GM13976 (cell line): ENCODE measurements around the gene TPTE2.
"Not testable (repeated sequence)": the region's sequence is repeated elsewhere in the genome, so short reads cannot be mapped to it uniquely, and the experiment has no call there.

ENCODE experiments used
- DNase-seq: peaks from one replicate; pipeline ENCODE4 v3.0.0; 2012; ENCODE audit warnings: low spot score
- CTCF ChIP-seq: IDR thresholded peaks from 2 replicates; pipeline ENCODE4 v1.5.1; 2012; ENCODE audit warnings: borderline replicate concordance, mild to moderate bottlenecking; ENCODE audit not compliant: insufficient read depth; ENCODE audit errors: extremely low read depth, missing control alignments, control extremely low read depth
- in situ Hi-C: fragments of 300-500 bp; cut with MboI; formaldehyde crosslinking; loops from one replicate; pipeline ENCODE4 v1.12.0; 2022; ENCODE audit warnings: low sequenced_read_pairs, mixed read lengths, inconsistent platforms; ENCODE audit not compliant: unreplicated experiment

The TPTE2 gene

GRCh38 chr13:19567820-19568534 is 6.6 kb upstream of the TPTE2 start:
- in situ Hi-C loops, result no loop called here
- TF ChIP-seq CTCF, result no peak
- DNase-seq, result no peak

- DNase-seq, result no peak
- no peak for TF ChIP-seq CTCF
- in situ Hi-C loops, result no loop called here
Measured at GRCh38 chr13:19561585-19561984, 253 bp upstream of the TPTE2 start.

GRCh38 chr13:19560672-19561071 is 660 bp downstream of the TPTE2 start:
- in situ Hi-C loops, DNase-seq: not testable (repeated sequence)

GRCh38 chr13:19559739-19560138 is 1.6 kb downstream of the TPTE2 start:
- in situ Hi-C loops, DNase-seq: not testable (repeated sequence)

- in situ Hi-C loops, DNase-seq: not testable (repeated sequence)
Measured at GRCh38 chr13:19557287-19557686, 4.0 kb downstream of the TPTE2 start.

GRCh38 chr13:19549245-19549644 is 12.1 kb downstream of the TPTE2 start:
- DNase-seq, result not testable (repeated sequence)
- in situ Hi-C loops, result loop anchor here (10.0 kb wide), 1 partner anchor 1726 kb away; no protein-coding TSS in a partner anchor

- DNase-seq, in situ Hi-C loops: not testable (repeated sequence)
Measured at GRCh38 chr13:19525634-19526033, 35.7 kb downstream of the TPTE2 start.

- in situ Hi-C loops, result no loop called here
- TF ChIP-seq CTCF, result no peak
- no peak for DNase-seq
Measured at GRCh38 chr13:19519049-19519448, 42.3 kb downstream of the TPTE2 start.

GRCh38 chr13:19507623-19508022 is 53.7 kb downstream of the TPTE2 start:
- in situ Hi-C loops, DNase-seq: not testable (repeated sequence)

- in situ Hi-C loops, result not testable (repeated sequence)
Measured at GRCh38 chr13:19460126-19460525, 101.2 kb downstream of the TPTE2 start.

More at GRCh38 chr13:19460126-19460525, 101.2 kb downstream of the TPTE2 start:
- not testable (repeated sequence) for DNase-seq
